Gastroesophageal sphincter (tissue), 3 donors: Measurements from ENCODE around the gene GNPTAB.

Source experiments
- EP300 ChIP-seq: sonication (generic); formaldehyde crosslinking; IDR thresholded peaks from one replicate; pipeline ENCODE4 v1.6.1; 2017; ENCODE audit warnings: antibody characterized with exemption, mild to moderate bottlenecking
- POLR2A ChIP-seq, 2 donors: fragments of 450-650 bp; IDR thresholded peaks; one replicate each; pipeline ENCODE4 v1.6.1; 2017; ENCODE audit warnings: antibody characterized with exemption in 2 of 2, mild to moderate bottlenecking in 2 of 2, moderate library complexity in 1 of 2
- POLR2AphosphoS5 ChIP-seq: sonication (generic); formaldehyde crosslinking; IDR thresholded peaks from one replicate; pipeline ENCODE4 v1.6.1; 2017; ENCODE audit warnings: antibody characterized with exemption
- TF ChIP-seq, protein P1 (sequence below), 4 experiments: fragments of 200-600 bp in 2 of 4; fragments of 450-650 bp in 2 of 4; sonication (generic) in 1 of 4; IDR thresholded peaks; one replicate each; pipeline ENCODE4 v1.5.1; 2017 to 2019; ENCODE audit warnings: antibody characterized with exemption in 4 of 4, mild to moderate bottlenecking in 2 of 4, moderate library complexity in 2 of 4

DNA sequence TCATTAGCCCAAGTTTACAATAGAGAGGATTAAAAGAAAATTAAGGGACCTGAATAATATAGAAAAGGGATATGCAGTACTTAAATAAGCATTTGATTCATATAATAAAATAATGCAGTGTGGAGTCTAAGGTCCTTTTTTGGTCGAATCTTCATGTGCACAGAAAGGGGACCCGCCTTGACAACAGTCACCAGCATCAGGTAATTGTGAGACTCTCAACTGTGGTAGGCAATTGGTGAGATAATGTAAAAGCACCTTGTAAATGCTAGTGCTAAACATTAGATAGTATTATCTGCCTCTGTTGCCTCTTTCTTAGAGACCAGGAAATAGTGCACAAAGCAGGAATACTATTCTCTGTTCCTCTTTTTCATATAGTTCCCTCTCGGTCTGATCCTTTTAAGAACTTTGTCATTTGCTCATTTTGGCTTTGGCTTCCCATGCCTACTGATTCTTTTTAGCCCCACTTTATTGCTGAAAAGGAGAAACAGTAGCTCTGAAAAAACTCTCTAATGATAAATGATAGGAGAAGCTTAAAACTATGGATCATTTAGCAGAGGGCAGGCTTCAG, 115.8 kb downstream of the GNPTAB start:
- TF ChIP-seq, protein P1, sequence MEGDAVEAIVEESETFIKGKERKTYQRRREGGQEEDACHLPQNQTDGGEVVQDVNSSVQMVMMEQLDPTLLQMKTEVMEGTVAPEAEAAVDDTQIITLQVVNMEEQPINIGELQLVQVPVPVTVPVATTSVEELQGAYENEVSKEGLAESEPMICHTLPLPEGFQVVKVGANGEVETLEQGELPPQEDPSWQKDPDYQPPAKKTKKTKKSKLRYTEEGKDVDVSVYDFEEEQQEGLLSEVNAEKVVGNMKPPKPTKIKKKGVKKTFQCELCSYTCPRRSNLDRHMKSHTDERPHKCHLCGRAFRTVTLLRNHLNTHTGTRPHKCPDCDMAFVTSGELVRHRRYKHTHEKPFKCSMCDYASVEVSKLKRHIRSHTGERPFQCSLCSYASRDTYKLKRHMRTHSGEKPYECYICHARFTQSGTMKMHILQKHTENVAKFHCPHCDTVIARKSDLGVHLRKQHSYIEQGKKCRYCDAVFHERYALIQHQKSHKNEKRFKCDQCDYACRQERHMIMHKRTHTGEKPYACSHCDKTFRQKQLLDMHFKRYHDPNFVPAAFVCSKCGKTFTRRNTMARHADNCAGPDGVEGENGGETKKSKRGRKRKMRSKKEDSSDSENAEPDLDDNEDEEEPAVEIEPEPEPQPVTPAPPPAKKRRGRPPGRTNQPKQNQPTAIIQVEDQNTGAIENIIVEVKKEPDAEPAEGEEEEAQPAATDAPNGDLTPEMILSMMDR (IDR thresholded peaks at IDR 0.05): no peak
- TF ChIP-seq EP300: no peak
- TF ChIP-seq POLR2A (IDR thresholded peaks at IDR 0.05): no peak
- no peak for TF ChIP-seq POLR2AphosphoS5
